OCI-LY7 (cell line): ENCODE measurements around the gene TMEM9B. TPM values are rescaled to one million over a fixed set of nuclear protein-coding genes. Genes with fewer than 3 reads are reported as not detected.

Experiments used
- BruUV-seq: library from RNA; stranded (reverse); fragments of 400-500 nt; replicated peaks from 2 replicates; lab custom pipeline; 2021; lab: Mats Ljungman, UMichigan
- CTCF ChIA-PET: fragments of 300-600 bp; sonication (Branson Sonifier 250); formaldehyde crosslinking; loops from one replicate; lab custom pipeline; 2022; ENCODE audit warnings: antibody characterized with exemption; ENCODE audit not compliant: unreplicated experiment; lab: Charles Lee
- POLR2A ChIA-PET: fragments of 300-600 bp; sonication (Branson Sonifier 250); formaldehyde crosslinking; loops from one replicate; lab custom pipeline; 2022; ENCODE audit warnings: antibody characterized with exemption; lab: Charles Lee
- DNase-seq: peaks from one replicate; pipeline ENCODE4 v3.0.0-alpha.2; 2015; ENCODE audit warnings: low spot score
- H2AFZ ChIP-seq: fragments of 200-600 bp; sonication (generic), shearing (Covaris generic); 2 replicates; pipeline ENCODE4 v1.6.1; 2014; ENCODE audit warnings: mild to moderate bottlenecking, antibody characterized with exemption, low read length, moderate library complexity
- H3K27ac ChIP-seq: fragments of 200-600 bp; sonication (generic); 2 replicates; pipeline ENCODE4 v1.5.1; 2014; ENCODE audit warnings: mixed run types, low read depth, mild to moderate bottlenecking, moderate library complexity, low read length, inconsistent platforms; ENCODE audit not compliant: poor library complexity, severe bottlenecking
- H3K36me3 ChIP-seq: fragments of 200-600 bp; sonication (generic); 2 replicates; pipeline ENCODE4 v1.6.1; 2014; ENCODE audit warnings: mild to moderate bottlenecking, antibody characterized with exemption, low read length, moderate library complexity, mixed read lengths; ENCODE audit not compliant: insufficient read depth
- H3K4me1 ChIP-seq: fragments of 200-600 bp; sonication (generic); 2 replicates; pipeline ENCODE4 v1.5.1; 2014; ENCODE audit warnings: mild to moderate bottlenecking, low read length; ENCODE audit not compliant: insufficient read depth, poor library complexity, severe bottlenecking
- H3K4me2 ChIP-seq: fragments of 200-600 bp; sonication (generic); 2 replicates; pipeline ENCODE4 v1.6.1; 2014; ENCODE audit warnings: mild to moderate bottlenecking, low read length
- H3K4me3 ChIP-seq: fragments of 200-600 bp; sonication (generic); 2 replicates; pipeline ENCODE4 v1.5.1; 2014; ENCODE audit warnings: mild to moderate bottlenecking, low read depth, low read length; ENCODE audit not compliant: poor library complexity, severe bottlenecking
- H3K79me2 ChIP-seq: fragments of 200-600 bp; sonication (generic); 2 replicates; pipeline ENCODE4 v1.6.1; 2016; ENCODE audit warnings: low read depth, mild to moderate bottlenecking, low read length, moderate library complexity, mixed read lengths; ENCODE audit not compliant: insufficient read depth
- H3K9me2 ChIP-seq: fragments of 200-600 bp; sonication (generic); 2 replicates; pipeline ENCODE4 v1.6.1; 2016; ENCODE audit warnings: mild to moderate bottlenecking, low read length, mixed read lengths; ENCODE audit not compliant: insufficient read depth
- H3K9me3 ChIP-seq: fragments of 200-600 bp; sonication (generic); 2 replicates; pipeline ENCODE4 v1.6.1; 2014; ENCODE audit warnings: mild to moderate bottlenecking, mixed run types, low read length, mixed read lengths
- H4K20me1 ChIP-seq: fragments of 200-600 bp; sonication (generic); 2 replicates; pipeline ENCODE4 v1.6.1; 2014; ENCODE audit warnings: mild to moderate bottlenecking, antibody characterized with exemption, low read length, moderate library complexity, mixed read lengths; ENCODE audit not compliant: insufficient read depth
- EZH2phosphoT487 ChIP-seq: fragments of 200-600 bp; sonication (generic); IDR thresholded peaks from 2 replicates; pipeline ENCODE4 v1.6.1; 2018; ENCODE audit warnings: low read depth, borderline replicate concordance, mild to moderate bottlenecking, mixed run types, antibody characterized with exemption, low read length, moderate library complexity, mixed read lengths
- intact Hi-C: fragments of 100-400 bp; cut with micrococcal nuclease; formaldehyde crosslinking; loops from one replicate; pipeline ENCODE4 v1.10.0; 2022; ENCODE audit not compliant: unreplicated experiment
- small RNA-seq: library from RNA; depleted of rRNA; stranded (forward); fragments of <200 nt; gene quantifications from one replicate; pipeline ENCODE3, GENCODE V24; 2014
- total RNA-seq, 2 experiments: library from RNA; depleted of rRNA in 1 of 2; stranded (reverse); fragments of >200 nt in 1 of 2; shearing (Covaris generic) in 1 of 2; gene quantifications; 2 replicates each; pipeline ENCODE4 v1.2.3, GENCODE V29; 2014 to 2022
- TF ChIP-seq, protein P1 (sequence below): fragments of 200-600 bp; sonication (generic); conservative IDR thresholded peaks from 2 replicates; pipeline ENCODE4 v1.5.1; 2014; ENCODE audit warnings: mild to moderate bottlenecking, antibody characterized with exemption, low read length, moderate library complexity, mixed read lengths

Gene TMEM9B
- total RNA-seq, 2 experiments from 2014 or later: 13.0 to 13.4 TPM

DNA sequence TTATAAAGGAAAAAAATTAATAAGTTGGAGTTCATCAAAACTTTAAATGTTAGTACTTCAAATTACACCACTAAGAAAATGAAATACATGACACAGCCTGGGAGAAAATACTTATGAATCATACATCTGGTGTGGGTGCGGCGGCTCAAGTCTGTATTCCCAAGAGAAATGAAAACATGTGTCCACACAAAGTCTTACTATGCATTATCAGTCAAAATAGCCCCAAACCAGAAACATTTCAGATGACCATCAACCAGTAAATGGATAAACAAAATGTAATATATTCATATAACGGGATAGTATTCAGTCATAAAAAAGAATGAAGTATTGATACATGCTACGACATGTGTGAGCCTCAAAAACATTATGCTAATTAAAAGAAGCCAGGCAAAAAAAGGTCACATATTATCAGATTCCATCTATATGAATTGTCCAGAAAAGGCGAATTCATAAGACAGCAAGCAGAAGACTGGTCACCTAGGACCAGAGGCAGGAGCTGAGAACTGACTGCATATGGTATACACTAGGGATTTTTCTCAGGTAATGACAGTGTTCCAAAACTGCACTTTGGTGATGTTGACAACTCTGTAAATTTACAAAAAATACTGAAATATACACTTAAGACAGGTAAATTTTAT lies 58.6 kb downstream of the TMEM9B start:
- H3K4me2 ChIP-seq: no peak overlapping the region
- H3K4me3 ChIP-seq: no peak overlapping the region
- no peaks in the 10 kb centered on the region for H3K79me2 ChIP-seq
- ChIA-PET POLR2A (no interaction called here), CTCF (no interaction called here)
- TF ChIP-seq, protein P1, sequence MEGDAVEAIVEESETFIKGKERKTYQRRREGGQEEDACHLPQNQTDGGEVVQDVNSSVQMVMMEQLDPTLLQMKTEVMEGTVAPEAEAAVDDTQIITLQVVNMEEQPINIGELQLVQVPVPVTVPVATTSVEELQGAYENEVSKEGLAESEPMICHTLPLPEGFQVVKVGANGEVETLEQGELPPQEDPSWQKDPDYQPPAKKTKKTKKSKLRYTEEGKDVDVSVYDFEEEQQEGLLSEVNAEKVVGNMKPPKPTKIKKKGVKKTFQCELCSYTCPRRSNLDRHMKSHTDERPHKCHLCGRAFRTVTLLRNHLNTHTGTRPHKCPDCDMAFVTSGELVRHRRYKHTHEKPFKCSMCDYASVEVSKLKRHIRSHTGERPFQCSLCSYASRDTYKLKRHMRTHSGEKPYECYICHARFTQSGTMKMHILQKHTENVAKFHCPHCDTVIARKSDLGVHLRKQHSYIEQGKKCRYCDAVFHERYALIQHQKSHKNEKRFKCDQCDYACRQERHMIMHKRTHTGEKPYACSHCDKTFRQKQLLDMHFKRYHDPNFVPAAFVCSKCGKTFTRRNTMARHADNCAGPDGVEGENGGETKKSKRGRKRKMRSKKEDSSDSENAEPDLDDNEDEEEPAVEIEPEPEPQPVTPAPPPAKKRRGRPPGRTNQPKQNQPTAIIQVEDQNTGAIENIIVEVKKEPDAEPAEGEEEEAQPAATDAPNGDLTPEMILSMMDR: no peak
- TF ChIP-seq EZH2phosphoT487: no peak
- H4K20me1 ChIP-seq: no peaks in the 10 kb centered on the region
- intact Hi-C loops: no loop called here
- DNase-seq: no peak
- no peaks in the 10 kb centered on the region for H3K9me3 ChIP-seq
- no peaks in the 10 kb centered on the region for H3K4me1 ChIP-seq
- H3K27ac ChIP-seq: no peak overlapping the region
- no peaks in the 10 kb centered on the region for H3K9me2 ChIP-seq
- H3K36me3 ChIP-seq: no peaks in the 10 kb centered on the region
- no TSS peak for BruUV-seq
- H2AFZ ChIP-seq: no peak overlapping the region

DNA sequence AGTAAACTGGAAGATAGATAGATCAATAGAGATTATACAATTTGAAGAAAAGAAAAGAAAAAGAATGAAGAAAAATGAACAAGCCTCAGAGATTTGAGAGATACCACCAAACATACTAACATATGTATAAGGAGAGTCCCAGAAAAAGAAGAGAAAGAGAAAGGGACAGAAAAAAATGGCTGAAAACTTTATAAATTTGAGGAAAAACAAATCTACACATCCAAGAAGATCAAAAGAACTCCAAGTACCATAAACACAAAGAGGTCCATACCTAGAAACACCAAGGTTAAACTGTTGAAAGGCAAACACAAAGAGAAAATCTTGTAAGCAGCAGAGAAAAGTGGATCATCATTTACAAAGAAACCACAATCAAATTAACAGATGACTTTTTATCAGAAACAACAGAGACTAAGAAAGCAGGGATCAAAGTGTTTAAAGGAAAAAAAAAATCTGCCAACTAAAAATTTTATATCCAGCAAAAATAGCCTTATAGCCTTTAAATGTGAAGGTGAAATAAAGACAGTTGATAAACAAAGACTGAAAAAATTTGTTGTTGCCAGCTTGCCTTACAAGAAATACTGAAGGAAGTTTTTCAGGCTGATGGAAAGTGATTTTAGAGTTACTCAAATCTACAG lies 65.0 kb downstream of the TMEM9B start:
- Histone ChIP-seq H3K36me3 (no peaks in the 10 kb centered on the region), H3K4me2 (no peak overlapping the region), H3K9me3 (peaks cover 10% of the 10 kb centered on the region), H2AFZ (no peak overlapping the region), H3K4me3 (no peak overlapping the region), H3K27ac (no peak overlapping the region), H3K9me2 (no peaks in the 10 kb centered on the region), H4K20me1 (no peaks in the 10 kb centered on the region), H3K4me1 (no peaks in the 10 kb centered on the region), H3K79me2 (no peaks in the 10 kb centered on the region)
- BruUV-seq: no TSS peak
- intact Hi-C loops: no loop called here
- ChIA-PET CTCF (no interaction called here), POLR2A (interaction anchor here (1.1 kb wide), 1 partner anchor 9 kb away, joined by 3 read pairs; no protein-coding TSS in a partner anchor)
- DNase-seq: no peak
- TF ChIP-seq, protein P1: no peak
- TF ChIP-seq EZH2phosphoT487: no peak

Small RNA genes lying within 50 kb of the gene (small RNA-seq; reads per million reads assigned to genes)
- gene RF00019: not detected

Other genes starting within 250 kb of the TMEM9B start
- gene AKIP1, start 53.3 kb downstream of the TMEM9B start, total RNA-seq (2014; rRNA removed; shearing (Covaris generic)): 16.9 and 25.2 TPM in 2 replicates
- 28.2 and 28.3 TPM in 2 replicates for gene AKIP1, start 53.3 kb downstream of the TMEM9B start, total RNA-seq (2022)
- gene C11orf16, start 31.5 kb downstream of the TMEM9B start, total RNA-seq (2014; rRNA removed; shearing (Covaris generic)): not detected in 2 replicates
- not detected in 2 replicates for gene C11orf16, start 31.5 kb downstream of the TMEM9B start, total RNA-seq (2022)
- gene ASCL3, start 21.4 kb downstream of the TMEM9B start, total RNA-seq (2014; rRNA removed; shearing (Covaris generic)): not detected in 2 replicates
- gene ASCL3, start 21.4 kb downstream of the TMEM9B start, total RNA-seq (2022): not detected in 2 replicates
- gene NRIP3, start 39.6 kb upstream of the TMEM9B start, total RNA-seq (2014; rRNA removed; shearing (Covaris generic)): not detected in 2 replicates
- not detected in 2 replicates for gene NRIP3, start 39.6 kb upstream of the TMEM9B start, total RNA-seq (2022)
- gene SCUBE2, start 127.2 kb upstream of the TMEM9B start, total RNA-seq (2014; rRNA removed; shearing (Covaris generic)): not detected in 2 replicates
- not detected in 2 replicates for gene SCUBE2, start 127.2 kb upstream of the TMEM9B start, total RNA-seq (2022)